GM18520 (cell line): ENCODE results near the gene AURKAIP1.

Experiments used
- ATAC-seq: cut with Tn5 transposase; IDR thresholded peaks from one replicate; pipeline ENCODE4 v1.9.1; 2021; ENCODE audit not compliant: unreplicated experiment

Gene AURKAIP1

DNA sequence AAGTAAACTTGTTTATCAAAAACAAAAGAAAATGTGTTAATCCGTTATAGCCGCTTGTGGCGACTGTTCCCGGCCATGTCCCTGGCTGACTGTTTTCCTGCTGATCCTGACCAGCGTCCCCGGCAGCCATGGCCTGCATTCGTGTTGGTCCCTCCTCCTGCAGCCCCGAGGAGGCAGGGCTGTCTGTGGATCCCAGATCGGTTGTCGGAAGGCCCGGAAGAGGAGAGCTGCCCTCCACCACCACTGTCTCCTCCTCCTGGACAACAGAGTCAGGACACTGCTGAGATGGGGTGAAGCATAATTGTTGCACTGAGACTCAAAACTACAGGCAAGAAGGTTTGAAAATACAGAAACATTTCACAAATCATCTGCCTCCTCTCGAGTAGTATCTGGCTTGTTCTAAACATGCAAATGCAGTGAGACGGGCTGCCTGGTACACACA lies 13.0 kb downstream of the AURKAIP1 start:
- ATAC-seq = no peak

DNA sequence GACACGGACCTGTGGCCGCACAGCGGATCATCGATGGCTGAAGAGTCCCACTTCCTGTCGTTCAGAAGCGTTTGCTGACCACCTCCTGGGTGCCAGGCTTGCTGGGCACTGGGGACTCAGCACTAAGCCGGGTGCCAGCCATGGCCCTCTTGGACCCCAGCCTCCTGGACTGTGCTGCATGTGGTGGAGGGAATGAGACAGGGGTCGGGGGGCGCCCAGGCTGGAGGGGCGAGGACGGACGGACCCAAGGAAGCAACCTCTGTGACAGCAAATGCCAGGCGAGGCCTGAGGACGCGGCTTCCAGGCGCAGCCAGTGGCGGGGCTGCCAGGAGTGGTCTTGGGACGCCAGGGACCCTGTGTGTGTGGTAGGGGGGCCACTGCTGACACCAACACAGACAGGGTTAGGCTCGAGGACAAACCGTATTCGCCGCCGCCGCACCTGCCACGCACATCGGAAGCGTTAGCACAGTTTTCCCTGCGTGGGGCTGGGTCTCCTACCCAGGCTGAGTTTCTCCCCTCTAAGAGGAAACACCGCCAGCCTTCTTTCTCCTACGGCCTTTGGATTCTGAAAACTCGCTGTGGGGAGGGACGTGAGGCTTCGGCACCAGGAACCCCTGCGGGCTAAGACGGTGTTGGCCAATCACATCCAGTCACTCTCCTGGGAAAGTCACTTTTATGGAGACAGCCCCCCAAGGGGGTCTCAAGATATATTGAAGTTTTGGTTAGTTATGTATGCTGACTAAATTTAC lies 13.6 kb downstream of the AURKAIP1 start:
- no peak for ATAC-seq

DNA sequence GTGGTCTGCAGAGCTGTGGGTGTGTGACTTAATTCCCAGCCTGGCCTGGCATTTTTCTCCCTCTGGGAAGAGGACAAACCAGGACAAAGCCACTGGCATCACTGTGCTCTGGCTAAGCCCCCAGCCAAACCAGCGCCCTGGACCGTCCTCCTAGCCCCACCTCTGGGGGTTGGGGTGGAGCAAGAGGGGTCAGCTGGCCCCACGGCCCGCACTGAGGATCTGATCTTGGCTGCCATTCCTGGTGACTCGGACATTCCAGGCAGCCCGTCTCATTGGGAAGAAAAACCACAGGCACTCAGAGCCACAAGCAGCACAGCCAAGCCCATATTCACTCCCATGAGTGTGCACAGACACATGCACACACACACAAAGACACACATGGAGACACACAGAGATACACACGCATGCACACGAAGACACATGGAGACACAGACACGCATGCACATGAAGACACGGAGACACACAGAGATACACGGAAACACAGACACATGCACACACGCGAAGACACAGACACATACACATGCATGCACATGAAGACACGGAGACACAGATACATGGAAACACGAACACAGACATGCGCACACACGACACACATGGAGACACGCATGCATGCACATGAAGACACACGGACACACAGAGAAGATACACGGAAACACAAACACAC lies 14.4 kb downstream of the AURKAIP1 start:
- ATAC-seq = no peak

DNA sequence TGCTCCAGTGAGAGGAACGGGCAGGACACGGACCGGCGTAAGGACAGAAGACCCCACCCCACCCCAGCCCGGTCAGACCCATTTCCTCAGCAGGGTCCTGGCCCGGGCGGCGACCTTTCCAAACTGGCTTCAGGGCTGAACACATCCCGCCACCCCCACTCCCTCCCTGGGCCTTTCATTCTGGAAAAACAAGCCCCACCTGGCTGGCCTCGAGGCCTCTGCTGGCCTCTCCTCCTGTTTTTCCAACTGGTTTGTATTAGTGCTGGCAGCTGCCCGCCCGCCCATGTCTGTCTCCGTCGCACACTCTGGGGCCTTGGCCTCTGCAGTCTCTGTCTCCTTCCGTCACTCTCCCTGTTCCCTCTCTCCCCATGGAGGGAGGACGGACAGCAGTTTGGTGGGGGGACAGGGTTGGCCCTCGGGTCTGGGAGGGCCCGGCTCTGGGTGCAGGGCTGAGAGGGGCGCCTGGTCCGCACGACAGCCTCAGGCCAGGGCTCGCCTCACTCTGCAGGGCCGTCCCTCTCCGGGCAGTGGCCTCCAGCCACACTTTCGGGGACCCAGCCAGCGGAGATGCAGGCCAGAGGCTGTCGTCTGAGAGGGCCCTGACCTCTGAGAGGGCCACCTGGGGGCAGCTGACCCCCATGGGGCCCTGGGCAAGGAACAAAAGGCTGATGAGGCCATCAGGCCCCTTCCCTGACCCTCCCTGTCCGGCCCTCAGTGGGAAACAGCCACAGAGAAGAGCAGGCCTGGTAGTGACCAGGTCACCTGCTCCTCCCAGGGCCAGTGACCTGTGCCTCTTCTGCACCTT lies 15.1 kb downstream of the AURKAIP1 start:
- ATAC-seq = no peak

DNA sequence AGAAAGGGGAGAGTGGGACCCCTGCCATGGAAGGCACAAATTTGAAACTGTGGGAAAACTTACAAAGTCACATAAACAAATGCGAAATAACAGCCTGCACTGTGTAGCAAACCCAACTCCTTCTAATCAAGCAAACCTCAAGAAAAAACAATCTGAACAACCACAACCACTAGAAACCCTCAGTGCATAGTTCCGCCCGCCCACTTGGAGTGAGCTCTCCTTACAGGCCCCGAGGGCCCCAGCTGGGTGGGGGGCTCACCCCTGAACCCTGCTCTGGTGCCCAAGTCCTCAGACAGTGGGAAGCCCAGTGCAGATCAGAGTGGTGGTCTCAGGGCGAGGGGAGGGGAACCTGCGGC lies 15.7 kb downstream of the AURKAIP1 start:
- ATAC-seq = no peak

DNA sequence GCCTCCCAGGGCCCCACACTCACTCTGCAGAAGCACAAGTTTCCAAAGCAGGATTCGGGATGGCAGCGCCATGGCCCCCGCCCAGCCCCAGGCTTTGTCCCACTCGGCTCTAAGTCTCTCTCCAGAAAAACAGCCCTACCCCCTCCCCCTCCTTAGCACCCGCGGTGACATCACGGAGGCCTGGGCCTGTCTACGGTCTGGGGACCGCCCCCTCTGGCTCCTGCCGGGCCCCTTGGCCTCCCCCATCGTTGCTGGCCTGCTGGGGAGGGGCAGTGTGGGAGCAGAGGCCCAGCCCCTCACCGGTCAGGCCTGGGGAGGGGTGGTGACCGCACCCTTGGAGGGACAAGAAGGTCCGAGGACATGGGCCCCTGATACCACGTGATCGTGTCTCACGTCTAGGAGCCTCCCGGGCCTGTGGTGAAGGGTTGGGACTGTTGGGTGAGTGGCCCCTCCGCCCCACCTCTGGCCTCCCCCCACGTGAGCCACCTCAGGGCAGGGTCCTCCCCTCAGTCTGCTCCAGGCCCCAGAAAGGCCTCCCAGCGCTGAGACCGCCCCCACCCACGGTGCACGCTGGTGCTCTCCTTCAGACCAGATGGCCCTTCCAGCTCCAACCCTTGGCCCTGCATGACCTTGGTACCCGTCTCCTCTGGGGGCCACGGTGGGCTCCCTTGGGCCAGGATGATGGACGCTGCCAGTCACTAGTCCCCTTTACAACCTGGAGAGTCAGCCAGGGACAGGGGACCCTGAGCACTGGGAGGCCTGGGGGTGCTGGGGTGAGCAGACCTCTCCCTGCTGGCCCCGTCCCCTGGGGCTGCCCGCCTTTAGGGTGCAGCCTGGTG lies 16.4 kb downstream of the AURKAIP1 start, which contains the start of gene MXRA8:
Gene MXRA8 (minus strand): TSS at position 123 of the 839 bp plus-strand sequence. CDS start 51 bp downstream, at position 72.
- ATAC-seq = no peak

DNA sequence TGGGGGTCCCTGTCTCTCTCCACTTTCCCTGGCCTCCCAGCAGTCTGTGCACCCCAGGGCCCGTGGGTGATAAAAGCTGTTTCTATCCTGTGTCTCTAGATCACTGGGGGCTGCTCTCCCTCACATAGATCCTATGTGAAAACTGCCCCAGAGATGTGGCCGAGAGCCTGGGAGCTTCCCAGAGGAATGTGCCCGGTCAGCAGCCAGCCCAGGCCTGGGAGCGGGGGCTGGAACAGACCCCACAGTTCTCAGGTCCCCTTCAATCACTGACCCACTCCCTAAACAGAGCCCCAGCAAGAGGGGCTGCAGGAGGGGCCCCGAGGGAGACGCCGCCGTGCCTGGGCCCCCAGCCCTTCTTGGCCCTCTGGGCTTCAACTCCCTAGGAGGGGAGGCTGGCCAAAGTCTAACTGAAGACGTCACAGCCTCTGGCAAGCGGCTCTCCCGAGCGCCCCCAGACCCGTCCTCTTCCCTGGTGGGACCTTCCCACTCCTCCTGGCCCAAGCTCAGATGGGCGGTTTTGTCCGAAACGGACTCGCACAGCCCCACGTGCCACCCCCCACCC lies 17.1 kb downstream of the AURKAIP1 start:
- ATAC-seq = no peak

DNA sequence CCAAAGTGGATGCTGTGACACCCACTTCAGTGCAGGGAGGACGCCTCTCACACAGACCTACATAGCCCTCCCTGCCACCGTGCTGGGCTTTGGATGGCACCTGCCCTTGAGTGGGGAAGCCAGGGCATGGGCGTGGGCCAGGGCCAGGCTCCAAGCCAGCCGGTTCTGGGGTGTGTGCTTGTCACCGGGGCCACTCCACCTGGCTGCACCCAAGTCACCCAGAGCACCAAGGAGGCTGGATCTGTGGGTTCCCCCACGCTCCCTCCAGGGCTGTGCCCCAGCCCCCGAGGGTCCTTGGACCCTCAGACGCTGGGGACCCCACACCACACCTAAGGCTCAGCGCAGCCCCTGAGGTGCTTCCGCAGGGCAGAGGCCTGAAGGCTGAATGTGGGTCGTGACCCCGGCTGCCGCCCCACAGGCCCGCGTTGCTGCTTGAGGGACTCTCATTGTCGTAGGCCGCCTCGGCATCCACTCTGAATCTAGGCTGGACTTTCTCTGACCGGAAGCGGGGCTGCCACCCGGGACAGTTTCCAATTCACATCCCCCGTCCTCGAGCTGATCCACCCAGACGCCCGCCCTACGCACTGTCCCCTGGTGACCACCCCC lies 18.1 kb downstream of the AURKAIP1 start:
- ATAC-seq = no peak

DNA sequence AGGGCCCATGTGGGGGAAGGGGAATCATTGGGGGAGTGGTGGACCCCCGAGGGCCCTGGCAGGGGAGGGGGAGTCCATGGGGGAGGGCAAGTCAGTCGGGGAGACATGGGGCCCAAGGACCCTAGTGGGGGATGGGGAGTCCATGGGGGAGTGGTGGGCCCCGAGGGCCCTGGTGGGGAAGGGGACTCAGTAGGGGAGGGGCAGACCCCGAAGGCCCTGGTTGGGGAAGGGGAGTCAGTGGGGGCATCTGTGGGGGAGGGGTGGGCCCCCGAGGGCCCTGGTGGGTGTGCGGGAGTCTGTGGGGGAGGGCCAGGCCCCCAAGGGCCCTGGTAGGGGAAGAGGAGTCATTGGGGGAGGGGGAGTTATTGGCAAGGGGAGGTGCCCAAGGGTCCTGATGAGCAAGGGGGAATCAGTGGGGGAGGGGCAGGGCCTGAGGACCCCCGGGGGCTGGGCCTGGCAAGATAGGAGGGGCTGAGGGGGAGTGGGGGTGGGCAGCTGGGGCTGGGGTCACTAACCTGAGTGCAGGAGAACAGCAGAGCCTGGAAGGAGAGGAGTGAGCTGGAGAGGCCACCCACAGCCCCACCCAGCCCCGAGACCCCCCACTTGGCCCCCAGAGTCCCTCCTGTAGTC lies 18.7 kb downstream of the AURKAIP1 start:
- ATAC-seq = no peak

DNA sequence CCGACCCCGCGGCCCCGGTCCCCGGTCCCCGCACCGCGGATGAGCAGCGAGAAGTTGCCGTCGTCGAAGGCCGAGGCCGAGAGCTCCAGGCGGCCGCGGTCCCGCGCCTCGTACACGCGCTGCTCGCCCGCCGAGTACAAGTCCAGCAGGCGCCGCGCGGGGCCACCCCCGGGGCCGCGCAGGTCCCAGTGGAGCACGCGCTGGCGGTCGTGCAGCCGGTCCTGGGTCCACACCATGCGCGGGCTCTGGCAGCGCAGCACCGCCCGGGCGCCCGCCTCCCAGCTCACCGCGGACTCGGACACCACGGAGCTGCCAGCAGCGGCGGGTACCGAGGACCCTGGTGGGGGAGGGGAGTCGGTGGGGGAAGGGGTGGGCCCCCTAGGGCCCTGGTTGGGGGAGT lies 19.6 kb downstream of the AURKAIP1 start:
- ATAC-seq = no peak

DNA sequence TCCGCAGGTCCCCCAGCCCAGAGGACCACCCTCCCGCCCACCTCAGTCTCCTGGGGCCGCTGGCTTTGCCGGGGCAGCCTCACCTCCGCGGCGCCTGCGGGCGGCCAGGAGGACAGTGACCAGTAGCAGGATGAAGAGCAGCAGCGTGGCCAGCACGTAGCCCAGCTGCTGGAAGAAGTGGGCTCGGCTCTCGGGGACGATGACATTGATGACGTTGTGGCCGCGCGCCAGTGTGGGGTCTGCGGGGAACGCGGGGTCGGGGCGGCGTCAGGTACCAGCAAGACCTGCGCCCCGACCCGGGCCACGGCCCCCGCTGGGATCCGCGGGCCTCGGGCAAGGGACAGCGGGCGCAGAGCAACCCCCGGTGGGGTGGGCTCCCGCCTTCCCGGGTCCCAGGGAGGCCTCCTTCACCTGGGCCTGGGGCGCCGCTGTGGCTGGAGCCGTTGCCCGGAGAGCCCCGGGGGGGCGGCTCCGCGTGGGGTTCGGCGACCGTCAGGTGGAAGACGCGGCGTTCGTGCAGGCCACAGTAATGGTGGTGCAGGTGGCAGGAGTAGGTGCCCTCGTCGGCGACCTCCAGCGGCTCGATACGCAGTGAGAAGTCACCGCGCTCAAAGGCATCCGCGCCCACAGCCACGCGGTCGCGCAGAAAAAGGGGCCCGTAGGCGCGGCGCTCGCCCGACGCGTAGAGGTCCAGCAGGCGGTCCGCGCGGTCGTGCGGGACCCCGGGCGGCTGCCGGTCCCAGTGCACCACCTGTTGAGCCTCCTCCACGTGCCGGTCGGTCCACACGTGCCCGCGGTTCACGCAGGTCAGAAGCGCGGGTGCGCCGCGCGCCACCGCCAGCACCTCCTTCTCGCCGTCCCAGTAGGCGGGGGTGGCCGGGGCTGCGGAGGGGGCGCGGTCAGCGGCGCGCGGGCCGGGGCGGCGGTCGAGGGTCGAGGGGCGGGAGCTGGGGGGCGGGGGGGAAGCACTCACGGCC lies 20.4 kb downstream of the AURKAIP1 start:
- no peak for ATAC-seq

DNA sequence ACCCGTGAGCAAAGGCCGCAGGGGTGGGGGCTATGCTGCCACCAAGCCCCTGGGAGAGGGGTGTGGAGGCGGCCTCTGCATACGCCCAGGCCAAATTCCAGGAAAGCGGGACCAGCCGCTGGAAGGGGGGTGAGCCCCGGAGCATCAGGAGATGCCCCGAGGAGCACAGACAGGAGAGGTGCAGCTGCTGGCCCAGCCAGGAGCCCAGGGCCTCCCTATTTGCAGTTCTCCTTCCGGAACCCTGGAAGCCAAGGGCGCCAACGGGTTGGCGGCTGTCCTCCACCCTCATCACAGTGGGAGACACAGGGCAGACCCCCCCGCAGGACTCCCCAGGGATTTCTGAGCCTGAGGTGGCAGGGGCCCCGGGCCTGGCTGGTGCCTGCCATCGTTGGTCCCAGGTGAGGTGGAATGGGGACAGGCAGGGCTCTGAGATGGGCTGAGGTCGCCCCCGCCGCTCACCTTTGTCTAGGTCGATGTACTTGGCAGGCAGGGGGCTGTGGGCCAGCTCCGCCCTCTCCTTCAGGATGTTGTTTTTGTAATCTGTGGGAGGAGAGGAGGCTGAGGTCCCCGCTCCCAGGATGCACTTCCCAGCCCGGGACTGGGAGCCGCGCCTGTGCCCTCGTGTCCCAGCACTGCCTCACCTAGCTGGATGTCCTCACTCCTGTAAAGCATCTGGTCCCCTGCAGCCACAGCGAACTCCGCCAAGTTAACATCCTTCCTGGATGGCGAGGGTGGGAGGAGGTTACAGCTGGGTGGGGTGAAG lies 21.4 kb downstream of the AURKAIP1 start:
- no peak for ATAC-seq

DNA sequence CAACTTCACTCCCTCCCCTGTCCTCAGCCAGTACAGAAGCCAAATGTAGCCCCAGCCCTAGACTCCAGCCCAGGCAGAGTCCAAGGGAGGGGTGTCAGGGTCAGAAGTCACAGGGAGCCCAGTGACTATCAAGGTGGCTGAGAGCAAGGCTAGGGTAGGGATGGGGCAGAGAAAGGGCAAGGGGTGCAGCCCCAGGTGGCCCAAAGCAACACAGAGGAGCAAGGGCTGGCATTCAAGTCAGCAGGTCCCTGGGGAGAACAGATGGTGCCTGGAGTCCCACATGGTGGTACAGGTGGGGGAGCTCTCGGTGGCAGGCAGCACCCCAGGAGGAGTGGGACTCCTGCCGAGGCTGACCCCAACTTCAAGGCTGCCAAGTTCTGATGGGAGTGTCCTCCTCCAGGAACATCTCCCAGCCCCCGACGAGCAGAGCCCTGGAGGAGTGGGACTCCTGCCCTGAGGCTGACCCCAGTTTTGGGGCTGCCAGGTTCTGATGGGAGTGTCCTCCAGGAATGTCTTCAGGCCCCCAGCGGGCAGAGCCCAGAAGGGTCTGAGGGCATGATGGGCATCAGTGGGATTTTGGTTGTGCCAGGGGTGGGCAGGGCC lies 22.1 kb downstream of the AURKAIP1 start:
- no peak for ATAC-seq

DNA sequence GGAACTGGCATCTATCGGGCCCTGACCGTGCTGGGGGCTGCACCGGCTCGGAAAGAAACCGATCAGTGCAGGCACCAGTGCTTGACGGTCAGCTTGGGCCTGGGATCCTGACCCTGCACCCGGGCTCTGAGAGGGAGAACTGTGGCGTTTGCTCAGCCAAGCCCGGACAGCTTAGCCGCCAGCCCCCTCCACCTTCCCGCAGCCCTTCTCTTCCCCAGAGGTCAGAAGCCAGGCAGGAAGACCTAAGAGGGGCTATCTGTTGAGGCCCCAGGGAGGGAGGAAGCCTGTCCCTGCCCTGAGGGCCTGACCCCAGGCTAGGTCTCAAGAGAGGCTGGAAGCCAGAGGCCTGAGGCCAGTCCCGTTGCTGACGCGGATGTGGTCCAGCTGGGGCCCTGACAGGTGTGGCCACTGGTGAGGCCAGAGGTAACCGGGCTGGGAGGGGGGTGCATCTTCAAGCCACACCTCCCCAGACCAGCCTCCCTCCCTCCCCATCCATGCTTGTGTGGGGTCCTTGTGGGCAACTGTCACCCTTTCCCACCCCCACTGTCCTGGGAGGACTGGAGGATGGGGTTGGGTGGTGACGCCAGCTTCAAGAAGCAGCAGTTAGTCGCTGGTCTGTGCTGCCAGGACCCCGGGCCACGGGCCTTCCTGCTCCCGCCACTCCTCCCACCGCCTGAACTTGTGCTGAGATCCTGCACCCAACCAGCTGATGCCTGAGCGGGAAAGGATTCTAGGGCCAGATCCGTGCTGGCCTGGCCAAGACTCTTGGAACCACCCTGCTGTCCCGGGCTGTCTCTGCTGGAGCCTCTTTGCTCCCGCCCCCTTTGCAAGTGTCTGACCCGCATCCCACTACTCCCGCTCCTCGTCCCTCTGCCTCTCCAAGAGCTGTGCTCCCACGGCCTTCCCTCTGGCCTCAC lies 23.2 kb downstream of the AURKAIP1 start:
- no peak for ATAC-seq

DNA sequence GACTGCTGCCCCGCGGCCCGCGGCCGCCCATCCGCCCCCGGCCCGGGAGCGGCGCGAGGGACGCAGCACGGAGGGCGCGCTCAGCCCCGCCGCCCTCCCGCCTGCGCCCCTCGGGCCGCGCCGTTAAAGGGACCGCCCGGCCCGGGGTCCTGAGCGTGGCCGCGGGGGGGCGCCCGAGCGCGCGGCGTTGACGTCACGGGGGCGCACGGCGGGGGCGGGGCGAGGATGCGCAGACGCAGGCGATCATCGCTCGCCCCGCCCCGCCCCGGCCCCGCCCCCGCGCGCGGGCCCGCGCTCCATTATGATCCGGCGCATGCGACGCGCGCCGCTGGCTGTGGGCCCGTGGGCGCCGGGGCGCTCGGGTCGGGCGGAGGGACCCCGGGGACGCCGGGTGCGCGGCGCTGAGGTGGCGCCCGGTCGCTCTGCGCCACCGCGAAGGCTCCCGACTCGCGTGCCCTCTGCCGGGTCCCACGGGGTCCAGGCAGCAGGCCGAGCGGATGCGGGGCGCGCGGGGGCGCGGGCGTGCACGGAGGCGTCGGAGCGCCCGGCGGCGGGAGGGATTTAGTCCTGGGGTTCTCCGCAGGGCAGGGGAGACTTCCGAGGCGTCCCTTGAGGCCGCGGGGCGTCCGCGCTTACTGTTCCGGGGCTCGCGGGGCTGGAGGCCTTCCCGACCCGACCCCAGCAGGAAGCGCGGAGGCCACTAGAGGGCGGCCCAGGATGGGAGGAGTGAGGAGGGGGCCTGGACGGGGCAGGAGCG lies 25.6 kb downstream of the AURKAIP1 start, which contains the start of gene DVL1:
Gene DVL1 (minus strand): TSS at position 163 of the 757 bp plus-strand sequence. CDS start 353 bp downstream, outside the sequence.
- peak; percentile 49 for ATAC-seq
